Psoas muscle (tissue), 8 donors: ENCODE data around the gene TCF21. TPM values are rescaled to one million over a fixed set of nuclear protein-coding genes. Genes with fewer than 3 reads are reported as not detected.
"Not testable (repeated sequence)": the region's sequence is repeated elsewhere in the genome, so short reads cannot be mapped to it uniquely, and the experiment has no call there.

ENCODE experiments used
- ATAC-seq, 4 donors: fragments of 200-7000 bp; cut with Tn5 transposase; one replicate each; pipeline ENCODE4 v1.9.1; 2020; ENCODE audit warnings: moderate library complexity in 3 of 4, mild to moderate bottlenecking in 2 of 4
- DNase-seq, 2 donors: peaks; one replicate each; pipeline ENCODE4 v3.0.0-alpha.2; 2020
- H3K27ac ChIP-seq: fragments of 200-600 bp; one replicate; pipeline ENCODE4 v1.8.0; 2022
- H3K27me3 ChIP-seq, 3 donors: fragments of 200-600 bp in 1 of 3; one replicate each; pipeline versions ENCODE4 v1.6.1 to v1.8.0; 2013 to 2022; ENCODE audit warnings: low read length in 2 of 3, mild to moderate bottlenecking in 2 of 3, moderate library complexity in 1 of 3; ENCODE audit not compliant: insufficient read depth in 3 of 3
- H3K36me3 ChIP-seq, 2 donors: fragments of 200-600 bp in 1 of 2; one replicate each; pipeline versions ENCODE4 v1.6.1 to v1.8.0; 2013 to 2022; ENCODE audit warnings: low read depth in 1 of 2, mild to moderate bottlenecking in 1 of 2, moderate library complexity in 1 of 2; ENCODE audit not compliant: insufficient read depth in 1 of 2
- H3K4me1 ChIP-seq: fragments of 200-600 bp; one replicate; pipeline ENCODE4 v1.8.0; 2022
- H3K4me3 ChIP-seq: fragments of 200-600 bp; one replicate; pipeline ENCODE4 v1.8.0; 2022; ENCODE audit warnings: mild to moderate bottlenecking
- H3K9me3 ChIP-seq: fragments of 200-600 bp; one replicate; pipeline ENCODE4 v1.8.0; 2022
- WGBS, 3 donors: extraction: QIAGEN DNeasy Blood & Tissue Kit; methylation state at CpG; one replicate each; pipeline versions ENCODE4 v1.1.6 to v1.1.7; 2013; 5-methylcytosine and 5-hydroxymethylcytosine counted together
- intact Hi-C, 2 donors: fragments of 100-400 bp; cut with DNase I; formaldehyde crosslinking; loops; one replicate each; pipeline versions ENCODE4 v1.11.0 to v1.14.2; 2022
- polyA plus RNA-seq, 3 donors: library from polyadenylated mRNA; stranded (reverse); fragments of 200-250 nt; gene quantifications; one replicate each; pipeline ENCODE4 v1.2.3, GENCODE V29; 2013
- total RNA-seq, 4 donors: library from RNA; stranded (reverse); fragmentation: NEBNext Ultra II Directional in 2 of 4; extraction: Animal tissue kit (Norgen Biotek cat#: 25700) in 2 of 4; gene quantifications; one replicate each; pipeline versions ENCODE4 v1.2.1 to v1.2.4, GENCODE V29; 2021 to 2023
- TF ChIP-seq, protein P1 (sequence below): fragments of 200-600 bp; IDR thresholded peaks from one replicate; pipeline ENCODE4 v1.8.0; 2022; ENCODE audit warnings: antibody characterized with exemption
- donor health status: healthy with polysubstance abuse.
- donor health status: DM: no; HTN: no; CAD: no; lungs with moderate emphysema.
- donor health status: Bipolar disorder and iron deficiency.
- donor health status: healthy.
- donor health status: DM: yes; HTN: yes; CAD: no.
- donor health status: DM: no; HTN: no; CAD: no.
- donor health status: DM: no; HTN: no; CAD: no.
- donor health status: DM: yes; HTN: yes; CAD: no.

The TCF21 gene
- total and polyA plus RNA-seq, 7 donors: 0.01 to 0.38 (median 0.11) TPM; not detected in 2

DNA sequence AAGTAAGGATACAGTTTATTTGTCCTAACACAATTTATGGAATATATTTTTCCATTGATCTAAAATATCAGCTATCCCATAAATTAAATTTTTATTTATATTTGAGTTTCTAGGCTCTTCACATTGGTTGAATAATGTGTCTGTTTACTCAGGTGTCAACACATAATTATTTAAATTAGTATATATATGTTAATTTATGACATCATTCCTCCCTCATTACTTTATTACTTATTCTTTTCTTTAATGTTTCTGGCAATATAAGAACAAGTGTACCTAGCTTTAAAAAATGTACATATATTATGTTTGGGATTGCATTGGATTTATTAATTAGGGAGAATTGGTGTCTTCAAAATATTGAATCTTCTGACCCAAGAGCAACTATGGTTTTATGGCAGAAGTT is 31.2 kb upstream of the TCF21 start:
- TF ChIP-seq, protein P1, sequence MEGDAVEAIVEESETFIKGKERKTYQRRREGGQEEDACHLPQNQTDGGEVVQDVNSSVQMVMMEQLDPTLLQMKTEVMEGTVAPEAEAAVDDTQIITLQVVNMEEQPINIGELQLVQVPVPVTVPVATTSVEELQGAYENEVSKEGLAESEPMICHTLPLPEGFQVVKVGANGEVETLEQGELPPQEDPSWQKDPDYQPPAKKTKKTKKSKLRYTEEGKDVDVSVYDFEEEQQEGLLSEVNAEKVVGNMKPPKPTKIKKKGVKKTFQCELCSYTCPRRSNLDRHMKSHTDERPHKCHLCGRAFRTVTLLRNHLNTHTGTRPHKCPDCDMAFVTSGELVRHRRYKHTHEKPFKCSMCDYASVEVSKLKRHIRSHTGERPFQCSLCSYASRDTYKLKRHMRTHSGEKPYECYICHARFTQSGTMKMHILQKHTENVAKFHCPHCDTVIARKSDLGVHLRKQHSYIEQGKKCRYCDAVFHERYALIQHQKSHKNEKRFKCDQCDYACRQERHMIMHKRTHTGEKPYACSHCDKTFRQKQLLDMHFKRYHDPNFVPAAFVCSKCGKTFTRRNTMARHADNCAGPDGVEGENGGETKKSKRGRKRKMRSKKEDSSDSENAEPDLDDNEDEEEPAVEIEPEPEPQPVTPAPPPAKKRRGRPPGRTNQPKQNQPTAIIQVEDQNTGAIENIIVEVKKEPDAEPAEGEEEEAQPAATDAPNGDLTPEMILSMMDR: no peak
- intact Hi-C loops: no loop called here
- no peaks in the 10 kb centered on the region for H3K36me3 ChIP-seq
- H3K4me1 ChIP-seq: no peaks in the 10 kb centered on the region
- peaks cover 10% of the 10 kb centered on the region for H3K9me3 ChIP-seq
- H3K27me3 ChIP-seq: peaks cover 3 to 30% (median 4%) of the 10 kb centered on the region in 3 donors
- no peak overlapping the region for H3K4me3 ChIP-seq
- H3K27ac ChIP-seq: no peak overlapping the region
- ATAC-seq (no peak), DNase-seq (no peak)

DNA sequence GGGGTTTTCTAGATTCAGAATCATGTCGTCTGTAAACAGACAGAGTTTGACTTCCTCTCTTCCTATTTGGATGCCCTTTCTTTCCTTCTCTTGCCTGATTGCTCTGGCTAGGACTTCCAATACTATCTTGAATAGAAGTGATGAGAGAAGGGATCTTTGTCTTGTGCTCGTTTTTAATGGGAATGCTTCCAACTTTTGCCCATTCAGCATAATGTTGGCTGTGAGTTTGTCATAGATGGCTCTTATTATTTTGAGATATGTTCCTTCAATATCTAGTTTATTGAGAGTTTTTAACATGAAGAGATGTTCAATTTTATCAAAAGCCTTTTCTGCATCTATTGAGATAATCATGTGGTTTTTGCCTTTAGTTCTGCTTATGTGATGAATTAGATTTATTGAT is 27.6 kb upstream of the TCF21 start:
- H3K4me1 ChIP-seq, H3K27me3 ChIP-seq, H3K4me3 ChIP-seq, ATAC-seq, H3K27ac ChIP-seq, DNase-seq, intact Hi-C loops, H3K36me3 ChIP-seq: not testable (repeated sequence)
- WGBS, 3 donors: 58 to 63% (median 61%) methylated on average over 2 of the region's 2 CpGs
- H3K9me3 ChIP-seq: peaks cover 21% of the 10 kb centered on the region

DNA sequence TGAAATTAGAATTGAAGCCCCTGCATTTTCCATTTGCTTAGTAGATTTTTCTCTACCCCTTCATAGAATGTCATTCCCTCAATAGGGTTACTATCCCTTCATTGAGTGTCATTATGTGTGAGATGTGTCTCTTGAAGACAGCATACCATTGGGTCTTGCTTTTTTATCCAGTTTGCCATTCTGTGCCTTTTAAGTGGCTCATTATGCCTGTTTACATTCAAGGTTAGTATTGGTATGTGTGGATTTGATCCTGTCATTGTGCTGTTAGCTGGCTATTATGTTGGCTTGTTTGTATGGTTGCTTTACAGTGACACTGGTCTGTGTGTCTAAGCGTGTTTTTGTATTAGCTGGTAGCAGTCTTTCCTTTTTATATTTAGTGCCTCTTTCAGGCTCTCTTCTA is 25.7 kb upstream of the TCF21 start:
- TF ChIP-seq, protein P1: no peak
- DNase-seq: no peak
- peaks cover 0 to 5% (median 0%) of the 10 kb centered on the region in 3 donors for H3K27me3 ChIP-seq
- H3K4me1 ChIP-seq: no peaks in the 10 kb centered on the region
- 85 to 92% (median 88%) methylated on average over 1 of the region's 1 CpG for WGBS, 3 donors
- H3K4me3 ChIP-seq: no peak overlapping the region
- H3K27ac ChIP-seq: no peak overlapping the region
- H3K9me3 ChIP-seq: peaks cover 21% of the 10 kb centered on the region
- H3K36me3 ChIP-seq: no peaks in the 10 kb centered on the region
- intact Hi-C loops: no loop called here
- no peak for ATAC-seq

DNA sequence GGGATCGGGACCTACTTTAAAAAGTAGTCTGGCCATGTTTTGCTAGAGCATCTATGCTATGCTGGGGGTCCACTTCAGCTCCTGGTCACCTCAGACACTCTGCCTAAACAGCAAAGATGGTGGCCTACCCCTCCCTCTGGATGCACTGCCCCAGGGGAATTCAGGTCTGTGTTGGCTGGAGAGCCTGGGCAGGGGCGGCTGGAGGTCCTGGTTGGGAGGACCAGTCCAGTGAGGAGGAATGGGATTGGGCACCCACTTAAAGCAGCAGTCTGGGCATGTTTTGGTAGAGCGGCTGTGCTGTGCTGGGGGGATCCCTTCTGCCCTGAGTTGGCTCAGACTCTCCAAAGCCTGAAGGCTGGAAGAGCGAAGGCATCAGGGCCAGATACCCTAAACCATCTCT is 23.2 kb upstream of the TCF21 start:
- intact Hi-C loops: no loop called here
- H3K27me3 ChIP-seq: peaks cover 0 to 5% (median 0%) of the 10 kb centered on the region in 3 donors
- no peaks in the 10 kb centered on the region for H3K36me3 ChIP-seq
- no peak overlapping the region for H3K27ac ChIP-seq
- DNase-seq (no peak), ATAC-seq (no peak)
- no peak overlapping the region for H3K4me3 ChIP-seq
- WGBS, 3 donors: 92 to 98% (median 93%) methylated on average over 4 of the region's 4 CpGs
- H3K9me3 ChIP-seq: peaks cover 21% of the 10 kb centered on the region
- no peaks in the 10 kb centered on the region for H3K4me1 ChIP-seq
- TF ChIP-seq, protein P1: no peak

DNA sequence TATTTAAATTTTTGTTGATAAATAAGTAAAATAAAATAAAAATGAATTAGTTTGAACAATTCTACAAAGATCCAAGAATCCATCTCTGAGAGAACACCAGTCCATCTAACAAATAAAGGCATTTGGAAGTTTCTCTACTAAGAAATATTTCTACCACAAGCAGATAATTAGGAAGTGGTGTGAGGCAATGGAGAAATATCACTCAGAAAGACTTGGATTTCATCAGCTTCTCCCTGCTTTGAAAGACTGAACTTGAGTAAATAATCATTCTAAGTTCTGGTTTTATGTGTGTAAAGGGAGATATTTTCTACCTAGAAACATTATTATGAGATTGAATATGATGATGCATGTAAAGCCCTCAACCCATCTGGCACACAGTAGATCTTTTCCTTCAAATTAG is 17.8 kb upstream of the TCF21 start:
- Histone ChIP-seq H3K27me3 (no peaks in the 10 kb centered on the region), H3K27ac (no peak overlapping the region), H3K4me1 (no peaks in the 10 kb centered on the region), H3K9me3 (no peaks in the 10 kb centered on the region), H3K36me3 (no peaks in the 10 kb centered on the region), H3K4me3 (no peak overlapping the region)
- ATAC-seq: no peak
- TF ChIP-seq, protein P1: no peak
- DNase-seq: no peak
- intact Hi-C loops: no loop called here
